Coronary artery (tissue), 2 donors: ENCODE results near the gene DMPK.
A peak's percentile ranks its signal among the peaks of the same experiment; 100 is the strongest.

Source experiments
- DNase-seq: peaks from one replicate; pipeline ENCODE4 v3.0.0-alpha.2; 2017; ENCODE audit warnings: low spot score
- H3K27ac ChIP-seq, 2 donors: fragments of 200-600 bp; sonication (generic); one replicate each; pipeline ENCODE4 v1.5.1; 2016 to 2019
- H3K4me3 ChIP-seq: fragments of 200-600 bp; sonication (generic); 2 replicates; pipeline ENCODE4 v1.5.1; 2016; ENCODE audit warnings: mild to moderate bottlenecking, moderate library complexity
- CTCF ChIP-seq: fragments of 200-600 bp; sonication (generic); IDR thresholded peaks from one replicate; pipeline ENCODE4 v1.5.1; 2019; ENCODE audit warnings: antibody characterized with exemption

The DMPK gene

GRCh38 chr19:45820413-45821102 is 38.3 kb upstream of the DMPK start:
- Histone ChIP-seq H3K4me3 (no peak overlapping the region), H3K27ac (no peak overlapping the region)
- TF ChIP-seq CTCF = no peak
- DNase-seq = no peak

GRCh38 chr19:45819769-45820168 is 37.5 kb upstream of the DMPK start:
- DNase-seq = no peak
- H3K27ac ChIP-seq = no peak overlapping the region
- no peak for TF ChIP-seq CTCF
- no peak overlapping the region for H3K4me3 ChIP-seq

GRCh38 chr19:45817725-45818301 is 35.5 kb upstream of the DMPK start:
- H3K27ac ChIP-seq = no peak overlapping the region
- DNase-seq = no peak
- no peak for TF ChIP-seq CTCF
- no peak overlapping the region for H3K4me3 ChIP-seq

GRCh38 chr19:45817010-45817724 is 34.9 kb upstream of the DMPK start:
- peak; percentile 92 for DNase-seq
- TF ChIP-seq CTCF = peak; percentile 89
- Histone ChIP-seq H3K27ac (no peak overlapping the region), H3K4me3 (no peak overlapping the region)

GRCh38 chr19:45816236-45817009 is 34.1 kb upstream of the DMPK start:
- Histone ChIP-seq H3K4me3 (no peak overlapping the region), H3K27ac (no peak overlapping the region)
- DNase-seq = no peak
- no peak for TF ChIP-seq CTCF

- DNase-seq = no peak
These were observed 33.4 kb upstream of the DMPK start for GRCh38 chr19:45815481-45816216.

More at GRCh38 chr19:45815481-45816216, 33.4 kb upstream of the DMPK start:
- peak overlapping the region; percentile 66 for H3K4me3 ChIP-seq
- no peak overlapping the region for H3K27ac ChIP-seq
- TF ChIP-seq CTCF = no peak
